Measurements from ENCODE around the gene RPS6KA2.
A peak's percentile ranks its signal among the peaks of the same experiment; 100 is the strongest.

The RPS6KA2 gene

DNA sequence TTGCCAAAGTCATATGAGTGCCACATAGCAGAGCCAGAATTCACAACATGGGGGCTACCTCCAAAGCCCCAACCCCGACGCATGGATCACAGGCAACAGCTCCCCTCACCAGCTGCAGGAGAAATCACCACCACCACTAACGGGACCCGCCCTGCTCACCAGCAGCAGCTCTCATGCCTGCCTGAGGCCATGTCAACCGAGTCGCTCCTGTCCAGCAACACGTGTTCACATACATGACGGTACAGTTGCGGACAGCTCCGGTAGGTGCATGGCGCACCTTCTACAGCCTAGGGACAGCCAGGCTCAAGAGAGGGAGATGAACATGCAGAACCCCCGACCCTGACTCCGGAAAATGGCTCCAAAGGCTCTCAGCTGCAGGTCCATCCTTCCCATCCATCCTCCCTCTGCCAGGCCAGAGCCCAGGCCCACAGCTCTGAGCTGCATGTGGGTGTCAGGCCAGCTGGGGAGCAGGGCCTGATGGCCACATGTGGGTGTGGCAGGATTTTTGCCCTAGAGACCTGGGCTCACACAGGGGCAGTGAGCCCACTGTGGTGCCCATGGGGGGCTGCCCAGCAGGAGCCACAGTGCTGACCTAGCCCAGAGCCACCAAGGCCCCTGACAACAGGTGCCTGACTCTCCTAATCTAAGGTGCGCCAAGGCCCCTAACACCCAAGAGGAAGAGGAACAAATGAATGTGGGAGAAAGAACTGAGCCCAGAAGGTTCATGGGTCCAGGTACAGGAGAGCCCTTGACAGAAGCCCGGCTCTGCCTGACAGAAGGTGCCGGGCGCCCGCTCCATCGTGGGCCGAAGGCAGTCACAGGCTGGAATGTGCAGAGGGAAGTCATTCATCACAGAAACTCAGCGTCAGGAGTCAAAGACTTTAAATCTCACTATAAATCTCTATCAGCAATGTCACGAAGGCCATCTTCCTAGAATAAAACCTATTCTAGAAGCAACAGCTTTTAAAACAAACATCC, 10.5 kb downstream of the RPS6KA2 start:
- Histone ChIP-seq H3K27ac (no peak overlapping the region), H3K4me1 (peaks cover 0 to 27% (median 20%) of the 10 kb centered on the region in 4 donors), H3K4me3 (no peak overlapping the region), H3K9me3 (no peaks in the 10 kb centered on the region), H3K36me3 (peaks cover 0 to 4% (median 0%) of the 10 kb centered on the region in 3 donors), H3K27me3 (no peaks in the 10 kb centered on the region)
- TF ChIP-seq, protein P1, sequence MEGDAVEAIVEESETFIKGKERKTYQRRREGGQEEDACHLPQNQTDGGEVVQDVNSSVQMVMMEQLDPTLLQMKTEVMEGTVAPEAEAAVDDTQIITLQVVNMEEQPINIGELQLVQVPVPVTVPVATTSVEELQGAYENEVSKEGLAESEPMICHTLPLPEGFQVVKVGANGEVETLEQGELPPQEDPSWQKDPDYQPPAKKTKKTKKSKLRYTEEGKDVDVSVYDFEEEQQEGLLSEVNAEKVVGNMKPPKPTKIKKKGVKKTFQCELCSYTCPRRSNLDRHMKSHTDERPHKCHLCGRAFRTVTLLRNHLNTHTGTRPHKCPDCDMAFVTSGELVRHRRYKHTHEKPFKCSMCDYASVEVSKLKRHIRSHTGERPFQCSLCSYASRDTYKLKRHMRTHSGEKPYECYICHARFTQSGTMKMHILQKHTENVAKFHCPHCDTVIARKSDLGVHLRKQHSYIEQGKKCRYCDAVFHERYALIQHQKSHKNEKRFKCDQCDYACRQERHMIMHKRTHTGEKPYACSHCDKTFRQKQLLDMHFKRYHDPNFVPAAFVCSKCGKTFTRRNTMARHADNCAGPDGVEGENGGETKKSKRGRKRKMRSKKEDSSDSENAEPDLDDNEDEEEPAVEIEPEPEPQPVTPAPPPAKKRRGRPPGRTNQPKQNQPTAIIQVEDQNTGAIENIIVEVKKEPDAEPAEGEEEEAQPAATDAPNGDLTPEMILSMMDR (IDR thresholded peaks at IDR 0.05) = no peak
- intact Hi-C loops (cut with DNase I; ENCODE audit: low total_unique reads) = no loop called here
- DNase-seq = peak in 1 of 2 donors; percentile 48

- H3K4me1 ChIP-seq = peaks cover 0 to 15% (median 8%) of the 10 kb centered on the region in 4 donors
- intact Hi-C loops (cut with DNase I; ENCODE audit: low total_unique reads) = no loop called here
- H3K9me3 ChIP-seq = no peaks in the 10 kb centered on the region
- no peak overlapping the region for H3K4me3 ChIP-seq
- TF ChIP-seq, protein P1 (IDR thresholded peaks at IDR 0.05) = no peak
- DNase-seq = peak in 1 of 2 donors; percentile 71
- no peak overlapping the region for H3K27ac ChIP-seq
- peaks cover 0 to 4% (median 0%) of the 10 kb centered on the region in 3 donors for H3K36me3 ChIP-seq
- no peaks in the 10 kb centered on the region for H3K27me3 ChIP-seq
Measured at GRCh38 chr6:166615059-166615770, 11.8 kb downstream of the RPS6KA2 start.

DNA sequence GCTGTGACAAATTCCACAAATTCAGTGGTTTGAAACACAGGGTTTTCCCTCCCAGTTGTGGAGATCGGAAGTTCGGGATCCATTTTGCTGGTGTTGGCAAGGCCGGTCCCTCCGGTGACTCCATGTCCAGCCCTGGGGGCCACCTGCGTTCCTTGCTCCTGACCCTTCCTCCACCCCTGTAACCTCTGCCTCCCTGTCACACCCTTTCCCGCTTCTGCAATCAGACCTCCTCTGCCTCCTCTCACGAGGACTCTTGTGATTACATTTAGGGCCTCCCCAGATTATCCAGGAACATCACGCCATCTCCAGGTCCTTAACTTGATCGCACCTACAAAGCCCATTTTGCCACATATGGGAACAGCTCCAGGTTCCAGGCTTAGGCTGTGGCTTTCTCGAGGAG, 12.5 kb downstream of the RPS6KA2 start:
- H3K9me3 ChIP-seq = no peaks in the 10 kb centered on the region
- TF ChIP-seq, protein P1 (IDR thresholded peaks at IDR 0.05) = no peak
- intact Hi-C loops (cut with DNase I; ENCODE audit: low total_unique reads) = no loop called here
- H3K36me3 ChIP-seq = peaks cover 0 to 4% (median 0%) of the 10 kb centered on the region in 3 donors
- H3K27me3 ChIP-seq = no peaks in the 10 kb centered on the region
- H3K4me1 ChIP-seq = peaks cover 0 to 9% (median 3%) of the 10 kb centered on the region in 4 donors
- H3K4me3 ChIP-seq = no peak overlapping the region
- DNase-seq = peak in 1 of 2 donors; percentile 35
- no peak overlapping the region for H3K27ac ChIP-seq

- peak in 1 of 2 donors; percentile 51 for DNase-seq
- Histone ChIP-seq H3K4me3 (no peak overlapping the region), H3K9me3 (no peaks in the 10 kb centered on the region), H3K27ac (no peak overlapping the region), H3K4me1 (peaks cover 0 to 5% (median 2%) of the 10 kb centered on the region in 4 donors), H3K36me3 (peaks cover 0 to 4% (median 0%) of the 10 kb centered on the region in 3 donors), H3K27me3 (no peaks in the 10 kb centered on the region)
- intact Hi-C loops (cut with DNase I; ENCODE audit: low total_unique reads) = no loop called here
- TF ChIP-seq, protein P1 (IDR thresholded peaks at IDR 0.05) = no peak
Measured at GRCh38 chr6:166614171-166614583, 12.9 kb downstream of the RPS6KA2 start.

DNA sequence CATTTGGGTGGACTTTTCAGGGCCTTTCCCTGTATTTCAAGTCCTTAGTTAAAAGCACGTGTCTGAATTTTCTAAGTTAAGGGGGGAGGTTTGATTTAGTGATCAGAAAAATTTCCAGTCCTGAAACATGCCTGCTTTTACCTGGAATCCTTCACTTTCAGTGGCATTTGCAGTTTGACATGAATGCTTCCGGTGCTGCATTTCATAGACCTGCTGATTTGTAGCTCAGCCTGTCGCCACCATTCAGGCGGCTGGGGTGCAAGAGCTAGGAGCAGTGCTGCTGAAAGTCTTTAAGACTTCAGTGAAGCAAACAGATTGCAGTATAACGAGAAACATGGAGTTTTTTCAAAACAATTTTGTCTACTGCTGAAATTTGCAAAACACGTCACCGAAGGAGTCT, 14.0 kb downstream of the RPS6KA2 start:
- Histone ChIP-seq H3K9me3 (no peaks in the 10 kb centered on the region), H3K36me3 (no peaks in the 10 kb centered on the region), H3K4me3 (no peak overlapping the region), H3K4me1 (no peaks in the 10 kb centered on the region), H3K27ac (no peak overlapping the region), H3K27me3 (no peaks in the 10 kb centered on the region)
- no peak for DNase-seq
- TF ChIP-seq, protein P1 (IDR thresholded peaks at IDR 0.05) = no peak
- intact Hi-C loops (cut with DNase I; ENCODE audit: low total_unique reads) = no loop called here
